K562 (cell line): ENCODE data around the gene IPO11. TPM values are rescaled to one million over a fixed set of nuclear protein-coding genes. Genes with fewer than 3 reads are reported as not detected.

Experiments used
- ATAC-seq: fragments of 200-7000 bp; cut with Tn5 transposase; 3 replicates; pipeline ENCODE4 v1.9.1; 2020; ENCODE audit warnings: moderate library complexity
- BruUV-seq: library from RNA; stranded (reverse); fragments of 400-500 nt; replicated peaks from 2 replicates; lab custom pipeline; 2021; lab: Mats Ljungman, UMichigan
- CTCF ChIA-PET: fragments of 300-600 bp; formaldehyde crosslinking; extraction: SDS; loops from one replicate; lab custom pipeline; 2021; ENCODE audit warnings: low intra/inter-chr PET ratio; lab: Yijun Ruan, JAX
- POLR2A ChIA-PET: fragments of 300-600, 350-650 bp; sonication (Branson Sonifier 250); formaldehyde crosslinking; extraction: SDS; loops from one replicate; lab custom pipeline; 2021; ENCODE audit warnings: antibody characterized with exemption, inconsistent platforms; lab: Yijun Ruan, JAX
- DNase-seq, 4 experiments: peaks; one replicate each; pipeline versions ENCODE4 v3.0.0 to v3.0.0-alpha.2; 2011 to 2018; ENCODE audit warnings: low spot score in 3 of 4, mixed read lengths in 3 of 4; ENCODE audit errors: extremely low read depth in 1 of 4
- FAIRE-seq: peaks from 2 replicates; lab custom pipeline; 2011; peaks lifted over from hg19 to GRCh38; lab: Jason Lieb, UNC
- H2AFZ ChIP-seq: 2 replicates; pipeline ENCODE4 v1.6.0; 2011; ENCODE audit warnings: low read depth, low read length, control low read depth, inconsistent platforms
- H3K27ac ChIP-seq: fragments of 200-600 bp; 3 replicates; pipeline ENCODE4 v1.8.0; 2011; ENCODE audit warnings: low read depth, mild to moderate bottlenecking, control low read depth, inconsistent platforms, low read length, moderate library complexity, mixed read lengths; ENCODE audit errors: extremely low read depth
- H3K27me3 ChIP-seq, 2 experiments: fragments of 300-600 bp in 1 of 2; 2 replicates in 1 of 2; 3 replicates in 1 of 2; pipeline versions ENCODE4 v1.6.0 to v1.8.0; 2011; ENCODE audit warnings: inconsistent platforms in 2 of 2, low read length in 2 of 2, mild to moderate bottlenecking in 1 of 2, mixed read lengths in 1 of 2, moderate library complexity in 1 of 2; ENCODE audit not compliant: control insufficient read depth in 2 of 2, insufficient read depth in 2 of 2
- H3K36me3 ChIP-seq: fragments of 300-600 bp; 3 replicates; pipeline ENCODE4 v1.8.0; 2011; ENCODE audit warnings: mild to moderate bottlenecking, low read length, inconsistent platforms; ENCODE audit not compliant: control insufficient read depth, insufficient read depth
- H3K4me1 ChIP-seq, 2 experiments: fragments of 200-600 bp in 1 of 2; replicated peaks in 1 of 2; 2 replicates in 1 of 2; 3 replicates in 1 of 2; pipeline versions ENCODE4 v1.5.1 to v1.8.0; 2011; ENCODE audit warnings: inconsistent platforms in 2 of 2, low read length in 2 of 2, mild to moderate bottlenecking in 1 of 2, mixed read lengths in 1 of 2, moderate library complexity in 1 of 2; ENCODE audit not compliant: control insufficient read depth in 2 of 2, insufficient read depth in 2 of 2
- H3K4me2 ChIP-seq: 2 replicates; pipeline ENCODE4 v1.6.1; 2011; ENCODE audit warnings: low read length, control low read depth, inconsistent platforms, mixed read lengths; ENCODE audit not compliant: insufficient read depth
- H3K4me3 ChIP-seq: fragments of 200-600 bp; sonication (generic), shearing (Covaris generic); 2 replicates; pipeline ENCODE4 v1.5.1; 2016; ENCODE audit warnings: control low read depth, inconsistent platforms
- H3K79me2 ChIP-seq: fragments of 200-600 bp; 3 replicates; pipeline ENCODE4 v1.8.0; 2011; ENCODE audit warnings: low read length, inconsistent platforms; ENCODE audit not compliant: control insufficient read depth, insufficient read depth
- H3K9ac ChIP-seq, 2 experiments: 2 replicates each; pipeline versions ENCODE4 v1.6.0 to v1.6.1; 2011; ENCODE audit warnings: low read depth in 2 of 2, low read length in 2 of 2, control low read depth in 1 of 2, inconsistent platforms in 1 of 2, mild to moderate bottlenecking in 1 of 2, mixed read lengths in 1 of 2; ENCODE audit not compliant: insufficient read depth in 1 of 2
- H3K9me1 ChIP-seq: one replicate; pipeline ENCODE4 v1.6.0; 2011; ENCODE audit warnings: inconsistent platforms, mild to moderate bottlenecking, low read length, moderate library complexity; ENCODE audit not compliant: control insufficient read depth, insufficient read depth
- H3K9me3 ChIP-seq: replicated peaks from 2 replicates; pipeline ENCODE4 v1.5.1; 2011; ENCODE audit warnings: low read depth, low read length, inconsistent platforms; ENCODE audit not compliant: control insufficient read depth, insufficient read depth
- H4K20me1 ChIP-seq: replicated peaks from 2 replicates; pipeline ENCODE4 v1.6.1; 2011; ENCODE audit warnings: low read length, inconsistent platforms, mixed read lengths; ENCODE audit not compliant: control insufficient read depth, insufficient read depth
- ARID2 ChIP-seq: fragments of 450-650 bp; IDR thresholded peaks from 2 replicates; pipeline ENCODE4 v1.6.1; 2017; ENCODE audit warnings: antibody characterized with exemption, mild to moderate bottlenecking
- ATF6 ChIP-seq: sonication (generic); formaldehyde crosslinking; IDR thresholded peaks from 2 replicates; pipeline ENCODE4 v1.4.0; 2020; ENCODE audit warnings: mild to moderate bottlenecking, missing genetic modification reagents
- FOSL1 ChIP-seq: fragments of 200-800 bp; sonication (Bioruptor generic); conservative IDR thresholded peaks from 2 replicates; pipeline ENCODE4 v1.6.1; 2016; ENCODE audit warnings: missing genetic modification characterization, missing compliant biosample characterization
- FOXJ3 ChIP-seq: sonication (generic); formaldehyde crosslinking; IDR thresholded peaks from 2 replicates; pipeline ENCODE4 v1.4.0; 2020; ENCODE audit warnings: mild to moderate bottlenecking, missing genetic modification reagents
- KLF13 ChIP-seq: fragments of 450-650 bp; IDR thresholded peaks from 2 replicates; pipeline ENCODE4 v1.6.1; 2016; ENCODE audit warnings: missing genetic modification characterization, low read depth, mild to moderate bottlenecking, missing compliant biosample characterization, moderate library complexity, borderline replicate concordance
- MAZ ChIP-seq, 2 experiments: fragments of 450-650 bp in 1 of 2; sonication (generic) in 1 of 2; formaldehyde crosslinking; IDR thresholded peaks in 1 of 2; conservative IDR thresholded peaks in 1 of 2; 2 replicates each; pipeline versions ENCODE4 v1.4.0 to v1.5.0; 2020; ENCODE audit warnings: mild to moderate bottlenecking in 1 of 2, missing genetic modification reagents in 1 of 2
- NONO ChIP-seq, 2 experiments: fragments of 200-400 bp in 1 of 2; fragments of 450-650 bp in 1 of 2; formaldehyde crosslinking in 1 of 2; IDR thresholded peaks; 2 replicates each; pipeline ENCODE4 v1.6.1; 2017; ENCODE audit warnings: low read depth in 2 of 2, mild to moderate bottlenecking in 2 of 2, moderate library complexity in 2 of 2, low read length in 1 of 2
- PKNOX1 ChIP-seq: fragments of 450-650 bp; IDR thresholded peaks from 2 replicates; pipeline ENCODE4 v1.6.1; 2016
- SFPQ ChIP-seq: fragments of 200-400 bp; formaldehyde crosslinking; IDR thresholded peaks from 2 replicates; pipeline ENCODE4 v1.6.1; 2017; ENCODE audit warnings: mild to moderate bottlenecking, low read depth, low read length, moderate library complexity
- USF2 ChIP-seq: sonication (generic); formaldehyde crosslinking; IDR thresholded peaks from 2 replicates; pipeline ENCODE4 v1.5.0; 2020; ENCODE audit warnings: missing genetic modification reagents
- in situ Hi-C: fragments of 300-500 bp; cut with MboI; formaldehyde crosslinking; loops from 4 replicates; pipeline ENCODE4 v1.15.0; 2018; ENCODE audit warnings: inconsistent platforms, mixed read lengths
- intact Hi-C: fragments of 100-400 bp; cut with micrococcal nuclease; formaldehyde crosslinking; loops from 2 replicates; pipeline ENCODE4 v1.14.2; 2022
- polyA plus RNA-seq, 8 experiments: library from polyadenylated mRNA; depleted of rRNA in 4 of 8; stranded (reverse) in 5 of 8; unstranded in 3 of 8; fragments of >200 nt; fragmentation: Nextera tagmentation in 2 of 8; fragmentation: Illumina TruSeq in 1 of 8; extraction: Ambion mirVana in 2 of 8; extraction: Trizol in 1 of 8; gene quantifications; 2 replicates each; pipeline versions ENCODE4 v1.2.1 to v1.2.3, GENCODE V29; 2011 to 2014; ENCODE audit warnings: inconsistent platforms in 1 of 8, missing spikeins in 1 of 8
- total RNA-seq, 7 experiments: library from RNA; depleted of rRNA in 6 of 7; stranded (reverse); fragments of >200 nt in 6 of 7; fragmentation: Illumina TruSeq in 2 of 7; extraction: Trizol in 2 of 7; gene quantifications; 2 replicates each; pipeline versions ENCODE4 v1.2.1 to v1.2.3, GENCODE V29; 2011 to 2021; ENCODE audit warnings: low replicate concordance in 1 of 7

The IPO11 gene
- total and polyA plus RNA-seq, 9 of the 15 experiments (the other 6 are each of a cell fraction or from before 2014, with no cell fraction given) = 38.7 to 96.0 (median 70.9) TPM

GRCh38 chr5:62645223-62645622 lies 232.7 kb downstream of the IPO11 start (continued):
- TF ChIP-seq MAZ (CRISPR knock-in tag; conservative IDR thresholded peaks at IDR 0.05 in 1 of 2, IDR thresholded peaks at IDR 0.05 in 1 of 2) (no peak), ATF6 (CRISPR knock-in tag) (no peak)

DNA sequence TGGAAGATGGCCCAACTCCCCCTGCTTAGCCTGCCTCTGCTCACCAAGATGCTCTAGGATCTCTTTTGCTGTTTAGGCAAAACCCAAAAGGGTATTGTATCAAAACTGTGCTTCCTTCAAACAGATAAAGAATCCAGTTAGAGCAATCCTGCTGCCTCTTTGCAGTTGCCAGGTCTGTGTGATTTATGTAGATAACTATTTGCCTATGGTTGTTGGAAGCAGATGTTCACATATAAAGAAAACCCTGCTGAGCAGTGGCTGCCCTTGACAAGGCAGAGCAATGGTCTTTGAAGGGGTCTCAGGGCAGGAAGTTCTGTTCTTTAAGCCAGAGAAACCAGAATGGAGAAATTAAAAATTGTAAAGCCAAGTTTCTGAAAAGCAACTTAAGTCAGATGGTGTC lies 234.7 kb downstream of the IPO11 start:
- no peak for FAIRE-seq
- Histone ChIP-seq H3K4me2 (no peak overlapping the region), H3K27ac (no peak overlapping the region), H4K20me1 (no peaks in the 10 kb centered on the region), H3K36me3 (no peaks in the 10 kb centered on the region), H3K9me3 (no peaks in the 10 kb centered on the region), H3K9me1 (no peaks in the 10 kb centered on the region), H3K9ac (no peak overlapping the region), H3K79me2 (no peaks in the 10 kb centered on the region), H2AFZ (no peak overlapping the region), H3K27me3 (no peaks in the 10 kb centered on the region), H3K4me3 (no peak overlapping the region), H3K4me1 (peaks cover 0 to 2% of the 10 kb centered on the region in 2 experiments; a peak in 1 of 5 replicates)
- TF ChIP-seq KLF13 (tag) (no peak), SFPQ (no peak), USF2 (CRISPR knock-in tag) (no peak), NONO (IDR thresholded peaks at IDR 0.05; ENCODE audit: low read depth in 2 of 2, low read length in 1 of 2) (no peak), FOSL1 (tag) (no peak), PKNOX1 (no peak), FOXJ3 (no peak), ARID2 (no peak)
- no TSS peak for BruUV-seq
- ATAC-seq = no peak
- in situ Hi-C loops (no loop called here), intact Hi-C loops (no loop called here)
- POLR2A ChIA-PET = interaction anchor here (0.7 to 1.1 kb wide), 2 partner anchors 10 to 14 kb away, joined by 3 read pairs; no protein-coding TSS in a partner anchor
- CTCF ChIA-PET = no interaction called here
- no peak for DNase-seq
